ENCODE data around the gene MOGAT3. TPM values are rescaled to one million over a fixed set of nuclear protein-coding genes. Genes with fewer than 3 reads are reported as not detected.
A peak's percentile ranks its signal among the peaks of the same experiment; 100 is the strongest.

Gene MOGAT3
- total RNA-seq, 2 experiments from 2014 or later = not detected

GRCh38 chr7:101168412-101169049 is 32.3 kb downstream of the MOGAT3 start:
- no peak for ATAC-seq
- peaks cover 76% of the 10 kb centered on the region for H3K27me3 Mint-ChIP-seq (ENCODE audit: low read depth)
- H3K9me3 Mint-ChIP-seq (ENCODE audit: insufficient read depth) = no peaks in the 10 kb centered on the region
- H3K36me3 Mint-ChIP-seq (ENCODE audit: low read depth) = no peaks in the 10 kb centered on the region
- DNase-seq = no peak
- POLR2A ChIA-PET = no interaction called here
- CTCF ChIA-PET = interaction anchor here (1.2 to 1.8 kb wide), 3 partner anchors 10 to 25 kb away, joined by 4 to 16 read pairs (median 9); no protein-coding TSS in a partner anchor
- H3K27ac Mint-ChIP-seq = no peak overlapping the region
- H3K4me3 Mint-ChIP-seq = no peak overlapping the region
- peaks cover 65% of the 10 kb centered on the region for H3K4me1 Mint-ChIP-seq (ENCODE audit: low read depth)

- H3K4me3 Mint-ChIP-seq = no peak overlapping the region
- ChIA-PET POLR2A (no interaction called here), CTCF (interaction anchor here (1.2 to 1.8 kb wide), 3 partner anchors 10 to 25 kb away, joined by 4 to 16 read pairs (median 9); no protein-coding TSS in a partner anchor)
Measured at GRCh38 chr7:101167645-101168411, 33.0 kb downstream of the MOGAT3 start.

GRCh38 chr7:101166909-101167644 is 33.8 kb downstream of the MOGAT3 start:
- H3K36me3 Mint-ChIP-seq (ENCODE audit: low read depth) = no peaks in the 10 kb centered on the region
- ChIA-PET CTCF (no interaction called here), POLR2A (no interaction called here)
- DNase-seq (no peak), ATAC-seq (no peak)
- no peaks in the 10 kb centered on the region for H3K9me3 Mint-ChIP-seq (ENCODE audit: insufficient read depth)
- H3K4me3 Mint-ChIP-seq = no peak overlapping the region
- H3K27ac Mint-ChIP-seq = no peak overlapping the region
- H3K27me3 Mint-ChIP-seq (ENCODE audit: low read depth) = peaks cover 70% of the 10 kb centered on the region
- peaks cover 64% of the 10 kb centered on the region for H3K4me1 Mint-ChIP-seq (ENCODE audit: low read depth)

More at GRCh38 chr7:101167645-101168411, 33.0 kb downstream of the MOGAT3 start:
- no peak for ATAC-seq
- Mint-ChIP-seq H3K4me1 (ENCODE audit: low read depth) (peaks cover 62% of the 10 kb centered on the region), H3K27ac (no peak overlapping the region), H3K9me3 (ENCODE audit: insufficient read depth) (no peaks in the 10 kb centered on the region), H3K36me3 (ENCODE audit: low read depth) (no peaks in the 10 kb centered on the region), H3K27me3 (ENCODE audit: low read depth) (peaks cover 72% of the 10 kb centered on the region)
- no peak for DNase-seq

- POLR2A ChIA-PET = no interaction called here
- H3K4me1 Mint-ChIP-seq (ENCODE audit: low read depth) = peaks cover 59% of the 10 kb centered on the region
Measured at GRCh38 chr7:101166648-101166908, 34.3 kb downstream of the MOGAT3 start.

GRCh38 chr7:101165958-101166647 is 34.7 kb downstream of the MOGAT3 start:
- no peak overlapping the region for H3K27ac Mint-ChIP-seq

More at GRCh38 chr7:101166648-101166908, 34.3 kb downstream of the MOGAT3 start:
- ATAC-seq (no peak), DNase-seq (no peak)
- Mint-ChIP-seq H3K4me3 (no peak overlapping the region), H3K9me3 (ENCODE audit: insufficient read depth) (no peaks in the 10 kb centered on the region), H3K27ac (no peak overlapping the region), H3K27me3 (ENCODE audit: low read depth) (peaks cover 65% of the 10 kb centered on the region), H3K36me3 (ENCODE audit: low read depth) (no peaks in the 10 kb centered on the region)
- CTCF ChIA-PET = no interaction called here

GRCh38 chr7:101165075-101165957 is 35.5 kb downstream of the MOGAT3 start, which contains the start of gene VGF:
Gene VGF, minus strand, starts transcription at chr7:101165569. Its CDS starts 726 bp downstream, at chr7:101164843.
- Mint-ChIP-seq H3K27ac (peak within 1 kb of the TSS; percentile 19), H3K27me3 (ENCODE audit: low read depth) (peaks cover 52% of the 10 kb centered on the region), H3K9me3 (ENCODE audit: insufficient read depth) (no peaks in the 10 kb centered on the region), H3K36me3 (ENCODE audit: low read depth) (peaks cover 6% of the 10 kb centered on the region), H3K4me3 (peak within 1 kb of the TSS; percentile 68), H3K4me1 (ENCODE audit: low read depth) (peaks cover 47% of the 10 kb centered on the region)
- ChIA-PET CTCF (interaction anchor here (1.5 to 1.9 kb wide), 3 partner anchors 9 to 27 kb away, joined by 5 to 14 read pairs (median 7); no protein-coding TSS in a partner anchor), POLR2A (interaction anchor here (0.6 to 0.7 kb wide), 2 partner anchors 8 to 80 kb away, joined by 3 read pairs; partner anchors contain the start of gene FIS1)
- peak; percentile 95 for DNase-seq
- ATAC-seq = peak; percentile 82

More at GRCh38 chr7:101165958-101166647, 34.7 kb downstream of the MOGAT3 start:
- Mint-ChIP-seq H3K27me3 (ENCODE audit: low read depth) (peaks cover 60% of the 10 kb centered on the region), H3K9me3 (ENCODE audit: insufficient read depth) (no peaks in the 10 kb centered on the region), H3K4me3 (peak overlapping the region; percentile 68), H3K4me1 (ENCODE audit: low read depth) (peaks cover 55% of the 10 kb centered on the region), H3K36me3 (ENCODE audit: low read depth) (peaks cover 2% of the 10 kb centered on the region)
- ChIA-PET POLR2A (no interaction called here), CTCF (interaction anchor here (1.5 to 1.9 kb wide), 3 partner anchors 8 to 26 kb away, joined by 5 to 14 read pairs (median 7); no protein-coding TSS in a partner anchor)
- DNase-seq (no peak), ATAC-seq (no peak)

- Mint-ChIP-seq H3K9me3 (ENCODE audit: insufficient read depth) (no peaks in the 10 kb centered on the region), H3K27ac (no peak overlapping the region), H3K27me3 (ENCODE audit: low read depth) (peaks cover 43% of the 10 kb centered on the region), H3K4me1 (ENCODE audit: low read depth) (peaks cover 36% of the 10 kb centered on the region), H3K4me3 (peak overlapping the region; percentile 25), H3K36me3 (ENCODE audit: low read depth) (peaks cover 11% of the 10 kb centered on the region)
- POLR2A ChIA-PET = interaction anchor here (0.6 kb wide), 1 partner anchor 81 kb away, joined by 3 read pairs; the partner anchor contains the start of gene FIS1
- DNase-seq = no peak
- CTCF ChIA-PET = interaction anchor here (1.5 to 1.9 kb wide), 2 partner anchors 10 to 28 kb away, joined by 5 to 7 read pairs; no protein-coding TSS in a partner anchor
- no peak for ATAC-seq
Measured at GRCh38 chr7:101164071-101164840, 36.6 kb downstream of the MOGAT3 start.

GRCh38 chr7:101163279-101164070 is 37.4 kb downstream of the MOGAT3 start:
- DNase-seq (peak; percentile 66), ATAC-seq (peak; percentile 41)
- POLR2A ChIA-PET = interaction anchor here (0.8 kb wide), 1 partner anchor 275 kb away, joined by 3 read pairs; no protein-coding TSS in a partner anchor
- Mint-ChIP-seq H3K36me3 (ENCODE audit: low read depth) (peaks cover 13% of the 10 kb centered on the region), H3K4me1 (ENCODE audit: low read depth) (peaks cover 31% of the 10 kb centered on the region), H3K9me3 (ENCODE audit: insufficient read depth) (no peaks in the 10 kb centered on the region), H3K4me3 (peak overlapping the region; percentile 74), H3K27me3 (ENCODE audit: low read depth) (peaks cover 39% of the 10 kb centered on the region), H3K27ac (no peak overlapping the region)
- CTCF ChIA-PET = interaction anchor here (0.5 to 3.5 kb wide), 4 partner anchors 19 to 169 kb away, joined by 3 to 16 read pairs (median 4); no protein-coding TSS in a partner anchor

- Mint-ChIP-seq H3K27ac (no peak overlapping the region), H3K36me3 (ENCODE audit: low read depth) (peaks cover 17% of the 10 kb centered on the region), H3K4me1 (ENCODE audit: low read depth) (peaks cover 28% of the 10 kb centered on the region), H3K9me3 (ENCODE audit: insufficient read depth) (no peaks in the 10 kb centered on the region), H3K4me3 (peak overlapping the region; percentile 59), H3K27me3 (ENCODE audit: low read depth) (peaks cover 31% of the 10 kb centered on the region)
- ChIA-PET POLR2A (interaction anchor here (0.8 kb wide), 1 partner anchor 274 kb away, joined by 3 read pairs; no protein-coding TSS in a partner anchor), CTCF (interaction anchor here (0.5 to 3.5 kb wide), 5 partner anchors 19 to 169 kb away, joined by 3 to 16 read pairs (median 3); no protein-coding TSS in a partner anchor)
- no peak for DNase-seq
- ATAC-seq = peak; percentile 25
Measured at GRCh38 chr7:101162551-101163278, 38.1 kb downstream of the MOGAT3 start.
